SK-N-SH treated with all-trans-retinoic acid at 6 μM for 48 hours (cell line): ENCODE data around the gene CLOCK.

Experiments
- ATAC-seq: fragments of 200-7000 bp; cut with Tn5 transposase; 3 replicates; pipeline ENCODE4 v1.9.1; 2020; ENCODE audit warnings: mild to moderate bottlenecking, moderate library complexity
- ARNTL ChIP-seq: fragments of 450-650 bp; formaldehyde crosslinking; IDR thresholded peaks from 2 replicates; pipeline ENCODE4 v1.5.0; 2020; ENCODE audit warnings: low read depth, mild to moderate bottlenecking, moderate library complexity, borderline replicate concordance
- BACH2 ChIP-seq: fragments of 250-450 bp; sonication (Bioruptor Pico); IDR thresholded peaks from 2 replicates; pipeline ENCODE4 v1.9.0; 2021; ENCODE audit warnings: mild to moderate bottlenecking, borderline replicate concordance
- CSDC2 ChIP-seq: fragments of 250-450 bp; sonication (Bioruptor Pico); IDR thresholded peaks from 2 replicates; pipeline ENCODE4 v1.5.0; 2020; ENCODE audit warnings: mild to moderate bottlenecking, moderate library complexity
- ESRRG ChIP-seq: fragments of 250-450 bp; sonication (Bioruptor Pico); IDR thresholded peaks from 2 replicates; pipeline ENCODE4 v1.6.1; 2021; ENCODE audit warnings: mild to moderate bottlenecking
- ISL1 ChIP-seq: fragments of 250-450 bp; sonication (Bioruptor Pico); IDR thresholded peaks from 2 replicates; pipeline ENCODE4 v2.1.2; 2022; ENCODE audit warnings: mild to moderate bottlenecking, moderate library complexity
- PATZ1 ChIP-seq: fragments of 250-450 bp; sonication (Bioruptor Pico); IDR thresholded peaks from 2 replicates; pipeline ENCODE4 v1.8.0; 2020; ENCODE audit warnings: mild to moderate bottlenecking, moderate library complexity, borderline replicate concordance
- RARB ChIP-seq: fragments of 250-450 bp; sonication (Bioruptor Pico); IDR thresholded peaks from 2 replicates; pipeline ENCODE4 v1.8.0; 2021; ENCODE audit warnings: mild to moderate bottlenecking, moderate library complexity
- SNAI2 ChIP-seq: fragments of 250-450 bp; sonication (Bioruptor Pico); IDR thresholded peaks from 2 replicates; pipeline ENCODE4 v1.5.0; 2020; ENCODE audit warnings: mild to moderate bottlenecking, moderate library complexity
- TCF4 ChIP-seq: fragments of 250-450 bp; sonication (Bioruptor Pico); IDR thresholded peaks from 2 replicates; pipeline ENCODE4 v1.8.0; 2021; ENCODE audit warnings: mild to moderate bottlenecking, moderate library complexity, borderline replicate concordance
- TOX ChIP-seq: fragments of 250-450 bp; sonication (Bioruptor Pico); IDR thresholded peaks from 2 replicates; pipeline ENCODE4 v1.8.0; 2021; ENCODE audit warnings: mild to moderate bottlenecking, moderate library complexity, borderline replicate concordance
- TSHZ2 ChIP-seq: fragments of 250-450 bp; sonication (Bioruptor Pico); IDR thresholded peaks from 2 replicates; pipeline ENCODE4 v1.5.0; 2020; ENCODE audit warnings: mild to moderate bottlenecking, moderate library complexity
- ZC3H10 ChIP-seq: fragments of 250-450 bp; sonication (Bioruptor Pico); IDR thresholded peaks from 2 replicates; pipeline ENCODE4 v1.5.1; 2021; ENCODE audit warnings: mild to moderate bottlenecking, moderate library complexity
- ZFP3 ChIP-seq: fragments of 250-450 bp; sonication (Bioruptor Pico); IDR thresholded peaks from 2 replicates; pipeline ENCODE4 v1.5.0; 2020; ENCODE audit warnings: mild to moderate bottlenecking, moderate library complexity
- ZFP30 ChIP-seq: fragments of 450-650 bp; formaldehyde crosslinking; IDR thresholded peaks from 2 replicates; pipeline ENCODE4 v1.5.0; 2022; ENCODE audit warnings: mild to moderate bottlenecking, moderate library complexity
- ZNF8 ChIP-seq: fragments of 450-650 bp; formaldehyde crosslinking; IDR thresholded peaks from 2 replicates; pipeline ENCODE4 v1.5.0; 2020; ENCODE audit warnings: mild to moderate bottlenecking, moderate library complexity
- TF ChIP-seq, protein P1 (sequence below): fragments of 250-450 bp; sonication (Bioruptor Pico); IDR thresholded peaks from 2 replicates; pipeline ENCODE4 v1.8.0; 2021; ENCODE audit warnings: low read depth, mild to moderate bottlenecking, moderate library complexity, borderline replicate concordance

The CLOCK gene

GRCh38 chr4:55397520-55398321, 149.0 kb downstream of the CLOCK start:
- no peak for ATAC-seq
- TF ChIP-seq RARB = no peak

DNA sequence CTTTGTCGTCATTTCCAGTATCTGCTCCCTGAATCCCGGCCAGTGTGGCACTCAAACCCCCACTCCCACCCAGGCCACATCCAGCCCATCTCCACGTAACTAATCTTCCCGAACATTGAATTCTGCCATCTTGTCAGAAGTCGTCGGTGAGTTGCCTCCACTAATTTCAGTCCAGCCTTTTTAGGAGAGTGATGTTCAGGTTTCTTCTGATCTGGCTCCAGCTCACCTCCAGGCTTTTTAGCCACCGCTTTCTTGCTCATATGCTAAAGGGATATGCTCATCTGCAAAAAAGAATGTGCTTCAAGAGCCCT, 149.6 kb downstream of the CLOCK start:
- TF ChIP-seq ZFP30 (CRISPR knock-in tag) = no peak
- ATAC-seq = peak; percentile 2; the same call in 2 of the 3 replicates

GRCh38 chr4:55396308-55397125, 150.2 kb downstream of the CLOCK start:
- no peak for TF ChIP-seq CSDC2
- TF ChIP-seq ZFP3 = no peak
- no peak for TF ChIP-seq PATZ1
- no peak for TF ChIP-seq SNAI2 (CRISPR knock-in tag)
- no peak for TF ChIP-seq ZFP30 (CRISPR knock-in tag)
- TF ChIP-seq ISL1 (CRISPR knock-in tag) = no peak
- no peak for TF ChIP-seq ZNF8 (CRISPR knock-in tag)
- TF ChIP-seq BACH2 (CRISPR knock-in tag) = no peak
- TF ChIP-seq TOX = no peak
- no peak for TF ChIP-seq ARNTL (CRISPR knock-in tag)
- TF ChIP-seq ZC3H10 (CRISPR knock-in tag) = no peak
- TF ChIP-seq, protein P1, sequence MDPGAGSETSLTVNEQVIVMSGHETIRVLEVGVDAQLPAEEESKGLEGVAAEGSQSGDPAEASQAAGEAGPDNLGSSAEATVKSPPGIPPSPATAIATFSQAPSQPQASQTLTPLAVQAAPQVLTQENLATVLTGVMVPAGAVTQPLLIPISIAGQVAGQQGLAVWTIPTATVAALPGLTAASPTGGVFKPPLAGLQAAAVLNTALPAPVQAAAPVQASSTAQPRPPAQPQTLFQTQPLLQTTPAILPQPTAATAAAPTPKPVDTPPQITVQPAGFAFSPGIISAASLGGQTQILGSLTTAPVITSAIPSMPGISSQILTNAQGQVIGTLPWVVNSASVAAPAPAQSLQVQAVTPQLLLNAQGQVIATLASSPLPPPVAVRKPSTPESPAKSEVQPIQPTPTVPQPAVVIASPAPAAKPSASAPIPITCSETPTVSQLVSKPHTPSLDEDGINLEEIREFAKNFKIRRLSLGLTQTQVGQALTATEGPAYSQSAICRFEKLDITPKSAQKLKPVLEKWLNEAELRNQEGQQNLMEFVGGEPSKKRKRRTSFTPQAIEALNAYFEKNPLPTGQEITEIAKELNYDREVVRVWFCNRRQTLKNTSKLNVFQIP (CRISPR knock-in tag) = no peak
- TF ChIP-seq ESRRG (CRISPR knock-in tag) = no peak
- TF ChIP-seq TCF4 (CRISPR knock-in tag) = no peak
- no peak for TF ChIP-seq RARB
- ATAC-seq = peak; percentile 37

- ATAC-seq = peak; percentile 96
- no peak for TF ChIP-seq ZNF8 (CRISPR knock-in tag)
- no peak for TF ChIP-seq ARNTL (CRISPR knock-in tag)
- no peak for TF ChIP-seq ZFP3
- no peak for TF ChIP-seq CSDC2
Measured at GRCh38 chr4:55395529-55396307, 151.0 kb downstream of the CLOCK start, which contains the start of gene TMEM165. TSS of gene TMEM165 (plus strand) at chr4:55395957. CDS start at chr4:55396190, 233 bp downstream.

DNA sequence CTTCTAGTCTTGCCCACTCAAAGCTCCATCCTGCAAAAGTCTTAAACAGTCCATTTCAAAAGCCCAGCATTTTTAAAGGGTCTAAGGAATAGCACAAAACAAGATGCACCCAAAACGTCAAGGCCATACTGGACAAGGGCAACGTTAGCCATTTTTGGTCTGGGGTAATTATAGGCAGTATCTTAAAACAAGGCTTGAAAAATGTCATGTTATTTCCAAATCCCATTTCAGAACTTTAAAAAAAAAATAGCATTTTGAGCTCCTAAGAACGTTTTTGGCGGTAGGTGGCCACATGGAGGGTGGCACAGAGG, 151.5 kb downstream of the CLOCK start:
- no peak for ATAC-seq
- no peak for TF ChIP-seq ZC3H10 (CRISPR knock-in tag)
- TF ChIP-seq ZFP3 = 0 out of 2 replicates have a peak, but pooled peaks have one; percentile 38
- no peak for TF ChIP-seq ISL1 (CRISPR knock-in tag)
- TF ChIP-seq ARNTL (CRISPR knock-in tag) = no peak
- 0 out of 2 replicates have a peak, but pooled peaks have one; percentile 35 for TF ChIP-seq TSHZ2 (CRISPR knock-in tag)
